Stimulated activated CD4-positive, alpha-beta T cell treated with anti-CD3 and anti-CD28 coated beads, Interleukin-15, amount 100 ng/mL, for 24 hours (primary cell): ENCODE results near the gene MACROD2.

Source experiments
- DNase-seq: peaks from one replicate; pipeline ENCODE4 v3.0.0-alpha.2; 2020

MACROD2 gene

GRCh38 chr20:16030253-16030652, 2034.9 kb downstream of the MACROD2 start:
- no peak for DNase-seq

- no peak for DNase-seq
Measured at GRCh38 chr20:16035576-16035975, 2040.3 kb downstream of the MACROD2 start.

GRCh38 chr20:16036331-16036730, 2041.0 kb downstream of the MACROD2 start:
- no peak for DNase-seq

- DNase-seq = no peak
Measured at GRCh38 chr20:16040742-16041141, 2045.4 kb downstream of the MACROD2 start.

GRCh38 chr20:16042731-16043130, 2047.4 kb downstream of the MACROD2 start:
- DNase-seq = no peak

GRCh38 chr20:16043931-16044330, 2048.6 kb downstream of the MACROD2 start:
- DNase-seq = no peak

- no peak for DNase-seq
Measured at GRCh38 chr20:16048876-16049275, 2053.6 kb downstream of the MACROD2 start.

- no peak for DNase-seq
Measured at GRCh38 chr20:16049529-16050093, 2054.3 kb downstream of the MACROD2 start.

GRCh38 chr20:16050366-16050765, 2055.1 kb downstream of the MACROD2 start:
- DNase-seq = no peak

GRCh38 chr20:16051968-16052367, 2056.7 kb downstream of the MACROD2 start:
- no peak for DNase-seq

GRCh38 chr20:16052456-16052855, 2057.1 kb downstream of the MACROD2 start:
- DNase-seq = no peak

- no peak for DNase-seq
Measured at GRCh38 chr20:16054985-16055384, 2059.7 kb downstream of the MACROD2 start.

- no peak for DNase-seq
Measured at GRCh38 chr20:16057651-16058050, 2062.3 kb downstream of the MACROD2 start.

- no peak for DNase-seq
Measured at GRCh38 chr20:16058268-16058667, 2063.0 kb downstream of the MACROD2 start.

- no peak for DNase-seq
Measured at GRCh38 chr20:16059841-16060240, 2064.5 kb downstream of the MACROD2 start.

GRCh38 chr20:16061351-16061750, 2066.0 kb downstream of the MACROD2 start:
- DNase-seq = no peak

- no peak for DNase-seq
Measured at GRCh38 chr20:16062661-16063581, 2067.6 kb downstream of the MACROD2 start.

GRCh38 chr20:16063881-16064280, 2068.6 kb downstream of the MACROD2 start:
- no peak for DNase-seq

GRCh38 chr20:16064989-16065707, 2069.8 kb downstream of the MACROD2 start:
- no peak for DNase-seq

GRCh38 chr20:16066571-16066970, 2071.3 kb downstream of the MACROD2 start:
- DNase-seq = no peak

GRCh38 chr20:16069389-16070010, 2074.2 kb downstream of the MACROD2 start:
- DNase-seq = no peak

- DNase-seq = no peak
Measured at GRCh38 chr20:16072220-16072619, 2076.9 kb downstream of the MACROD2 start.
